ENCODE results near the gene UBE2E2.

The UBE2E2 gene

GRCh38 chr3:23276913-23277658 is 74.0 kb downstream of the UBE2E2 start:
- DNase-seq (ENCODE audit: low read depth in 2 of 2) = no peak

- DNase-seq (ENCODE audit: low read depth in 2 of 2) = no peak
Measured at GRCh38 chr3:23277688-23278087, 74.6 kb downstream of the UBE2E2 start.

GRCh38 chr3:23283625-23284024 is 80.5 kb downstream of the UBE2E2 start:
- no peak for DNase-seq (ENCODE audit: low read depth in 2 of 2)

GRCh38 chr3:23288286-23288685 is 85.2 kb downstream of the UBE2E2 start:
- no peak for DNase-seq (ENCODE audit: low read depth in 2 of 2)

- DNase-seq (ENCODE audit: low read depth in 2 of 2) = no peak
Measured at GRCh38 chr3:23288715-23289114, 85.6 kb downstream of the UBE2E2 start.

- DNase-seq (ENCODE audit: low read depth in 2 of 2) = no peak
Measured at GRCh38 chr3:23292432-23292831, 89.3 kb downstream of the UBE2E2 start.

GRCh38 chr3:23294770-23295387 is 91.8 kb downstream of the UBE2E2 start:
- no peak for DNase-seq (ENCODE audit: low read depth in 2 of 2)

- DNase-seq (ENCODE audit: low read depth in 2 of 2) = no peak
Measured at GRCh38 chr3:23301819-23302218, 98.7 kb downstream of the UBE2E2 start.

- no peak for DNase-seq (ENCODE audit: low read depth in 2 of 2)
Measured at GRCh38 chr3:23302271-23302670, 99.1 kb downstream of the UBE2E2 start.

- no peak for DNase-seq (ENCODE audit: low read depth in 2 of 2)
Measured at GRCh38 chr3:23303601-23304217, 100.6 kb downstream of the UBE2E2 start.

- DNase-seq (ENCODE audit: low read depth in 2 of 2) = no peak
Measured at GRCh38 chr3:23304424-23304823, 101.3 kb downstream of the UBE2E2 start.

- DNase-seq (ENCODE audit: low read depth in 2 of 2) = no peak
Measured at GRCh38 chr3:23308986-23309625, 106.0 kb downstream of the UBE2E2 start.

- no peak for DNase-seq (ENCODE audit: low read depth in 2 of 2)
Measured at GRCh38 chr3:23312866-23313265, 109.7 kb downstream of the UBE2E2 start.

GRCh38 chr3:23314981-23315762 is 112.0 kb downstream of the UBE2E2 start:
- DNase-seq (ENCODE audit: low read depth in 2 of 2) = no peak

GRCh38 chr3:23316924-23317323 is 113.8 kb downstream of the UBE2E2 start:
- no peak for DNase-seq (ENCODE audit: low read depth in 2 of 2)

- no peak for DNase-seq (ENCODE audit: low read depth in 2 of 2)
Measured at GRCh38 chr3:23319366-23320312, 116.5 kb downstream of the UBE2E2 start.

GRCh38 chr3:23320586-23321570 is 117.8 kb downstream of the UBE2E2 start:
- DNase-seq (ENCODE audit: low read depth in 2 of 2) = no peak

- no peak for DNase-seq (ENCODE audit: low read depth in 2 of 2)
Measured at GRCh38 chr3:23324745-23325144, 121.6 kb downstream of the UBE2E2 start.

- DNase-seq (ENCODE audit: low read depth in 2 of 2) = no peak
Measured at GRCh38 chr3:23325466-23326065, 122.4 kb downstream of the UBE2E2 start.
